ENCODE measurements around the gene DIP2C. TPM values are rescaled to one million over a fixed set of nuclear protein-coding genes. Genes with fewer than 3 reads are reported as not detected.

DIP2C gene
- total RNA-seq, 4 donors from 2014 or later = 10.5 to 40.5 (median 19.5) TPM

- no peaks in the 10 kb centered on the region for H3K27me3 ChIP-seq
- no peak for DNase-seq
- no peak overlapping the region for H3K27ac ChIP-seq
- H3K4me1 ChIP-seq = no peaks in the 10 kb centered on the region
- intact Hi-C loops (cut with DNase I; ENCODE audit: low total_unique reads) = no loop called here
- TF ChIP-seq CTCF (IDR thresholded peaks at IDR 0.05) = no peak
- H3K36me3 ChIP-seq = no peaks in the 10 kb centered on the region
- no peaks in the 10 kb centered on the region for H3K9me3 ChIP-seq
- H3K4me3 ChIP-seq = no peak overlapping the region
These were observed 125.6 kb downstream of the DIP2C start for GRCh38 chr10:563827-564226.

- Histone ChIP-seq H3K27ac (no peak overlapping the region), H3K9me3 (no peaks in the 10 kb centered on the region), H3K36me3 (no peaks in the 10 kb centered on the region), H3K4me3 (no peak overlapping the region), H3K27me3 (no peaks in the 10 kb centered on the region), H3K4me1 (peaks cover 0 to 3% of the 10 kb centered on the region in 2 donors)
- intact Hi-C loops (cut with DNase I; ENCODE audit: low total_unique reads) = no loop called here
- no peak for DNase-seq
- TF ChIP-seq POLR2A (IDR thresholded peaks at IDR 0.05) (no peak), CTCF (IDR thresholded peaks at IDR 0.05) (no peak)
These were observed 127.3 kb downstream of the DIP2C start for GRCh38 chr10:562142-562541.

- TF ChIP-seq POLR2A (IDR thresholded peaks at IDR 0.05) (no peak), CTCF (IDR thresholded peaks at IDR 0.05) (no peak)
- intact Hi-C loops (cut with DNase I; ENCODE audit: low total_unique reads) = no loop called here
- Histone ChIP-seq H3K27ac (no peak overlapping the region), H3K9me3 (no peaks in the 10 kb centered on the region), H3K4me1 (peaks cover 0 to 3% of the 10 kb centered on the region in 2 donors), H3K27me3 (no peaks in the 10 kb centered on the region), H3K4me3 (no peak overlapping the region), H3K36me3 (no peaks in the 10 kb centered on the region)
- DNase-seq = no peak
These were observed 127.7 kb downstream of the DIP2C start for GRCh38 chr10:561721-562120.

GRCh38 chr10:560314-560992 lies 129.0 kb downstream of the DIP2C start:
- Histone ChIP-seq H3K4me3 (no peak overlapping the region), H3K9me3 (no peaks in the 10 kb centered on the region), H3K36me3 (no peaks in the 10 kb centered on the region), H3K27me3 (no peaks in the 10 kb centered on the region), H3K27ac (no peak overlapping the region), H3K4me1 (peaks cover 0 to 3% of the 10 kb centered on the region in 2 donors)
- intact Hi-C loops (cut with DNase I; ENCODE audit: low total_unique reads) = no loop called here
- TF ChIP-seq POLR2A (IDR thresholded peaks at IDR 0.05) = no peak
- no peak for TF ChIP-seq CTCF (IDR thresholded peaks at IDR 0.05)
- DNase-seq = no peak

GRCh38 chr10:559767-560047 lies 129.8 kb downstream of the DIP2C start:
- no peak for DNase-seq
- intact Hi-C loops (cut with DNase I; ENCODE audit: low total_unique reads) = no loop called here
- no peak overlapping the region for H3K27ac ChIP-seq
- no peak overlapping the region for H3K4me3 ChIP-seq
- TF ChIP-seq CTCF (IDR thresholded peaks at IDR 0.05) (no peak), POLR2A (IDR thresholded peaks at IDR 0.05) (no peak)
- H3K27me3 ChIP-seq = no peaks in the 10 kb centered on the region
- peaks cover 0 to 3% of the 10 kb centered on the region in 2 donors for H3K4me1 ChIP-seq
- H3K9me3 ChIP-seq = no peaks in the 10 kb centered on the region
- H3K36me3 ChIP-seq = no peaks in the 10 kb centered on the region
